ENCODE data around the gene PTGR1.

- TF ChIP-seq SIN3A (IDR thresholded peaks at IDR 0.05; ENCODE audit: borderline replicate concordance, insufficient read depth, low read length) = no peak
- TF ChIP-seq TAF1 (IDR thresholded peaks at IDR 0.05; ENCODE audit: borderline replicate concordance, insufficient read depth, low read length) = no peak
- TF ChIP-seq REST (IDR thresholded peaks at IDR 0.05; ENCODE audit: insufficient read depth in 1 of 2, low read depth in 2 of 2, low read length in 2 of 2) = no peak
Observed at GRCh38 chr9:111605041-111605559, 5.7 kb upstream of the PTGR1 start.
